ENCODE data around the gene ADAM22.
A peak's percentile ranks its signal among the peaks of the same experiment; 100 is the strongest.

ADAM22 gene

DNA sequence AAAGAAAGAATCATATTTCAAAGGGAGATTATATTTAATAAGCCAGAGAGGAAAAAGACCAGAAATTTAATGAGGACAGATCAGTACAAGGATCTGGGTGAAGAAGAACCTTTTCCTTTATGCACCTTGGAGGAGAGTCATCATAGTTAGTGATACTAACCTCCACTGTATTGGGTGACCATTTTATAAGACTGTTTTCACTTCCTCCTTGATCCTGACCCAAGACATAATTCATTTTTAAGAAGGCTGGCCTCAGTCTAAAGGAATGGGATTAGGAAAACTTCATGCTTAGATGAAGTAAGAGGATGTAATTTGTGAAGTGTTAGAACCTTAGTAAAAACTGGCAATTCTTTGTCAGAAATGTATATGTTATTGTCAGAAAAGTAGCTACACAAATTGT is 68.6 kb downstream of the ADAM22 start:
- TF ChIP-seq, protein P1, sequence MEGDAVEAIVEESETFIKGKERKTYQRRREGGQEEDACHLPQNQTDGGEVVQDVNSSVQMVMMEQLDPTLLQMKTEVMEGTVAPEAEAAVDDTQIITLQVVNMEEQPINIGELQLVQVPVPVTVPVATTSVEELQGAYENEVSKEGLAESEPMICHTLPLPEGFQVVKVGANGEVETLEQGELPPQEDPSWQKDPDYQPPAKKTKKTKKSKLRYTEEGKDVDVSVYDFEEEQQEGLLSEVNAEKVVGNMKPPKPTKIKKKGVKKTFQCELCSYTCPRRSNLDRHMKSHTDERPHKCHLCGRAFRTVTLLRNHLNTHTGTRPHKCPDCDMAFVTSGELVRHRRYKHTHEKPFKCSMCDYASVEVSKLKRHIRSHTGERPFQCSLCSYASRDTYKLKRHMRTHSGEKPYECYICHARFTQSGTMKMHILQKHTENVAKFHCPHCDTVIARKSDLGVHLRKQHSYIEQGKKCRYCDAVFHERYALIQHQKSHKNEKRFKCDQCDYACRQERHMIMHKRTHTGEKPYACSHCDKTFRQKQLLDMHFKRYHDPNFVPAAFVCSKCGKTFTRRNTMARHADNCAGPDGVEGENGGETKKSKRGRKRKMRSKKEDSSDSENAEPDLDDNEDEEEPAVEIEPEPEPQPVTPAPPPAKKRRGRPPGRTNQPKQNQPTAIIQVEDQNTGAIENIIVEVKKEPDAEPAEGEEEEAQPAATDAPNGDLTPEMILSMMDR (conservative IDR thresholded peaks at IDR 0.05; ENCODE audit: low read length): no peak
- peak; percentile 1 for DNase-seq (ENCODE audit: low read depth)
- no peak overlapping the region for H3K4me3 ChIP-seq (ENCODE audit: low read length)

GRCh38 chr7:88003581-88003980 is 69.5 kb downstream of the ADAM22 start:
- no peak overlapping the region for H3K4me3 ChIP-seq (ENCODE audit: low read length)
- no peak for DNase-seq (ENCODE audit: low read depth)
- TF ChIP-seq, protein P1 (conservative IDR thresholded peaks at IDR 0.05; ENCODE audit: low read length): no peak

- TF ChIP-seq, protein P1 (conservative IDR thresholded peaks at IDR 0.05; ENCODE audit: low read length): no peak
- no peak overlapping the region for H3K4me3 ChIP-seq (ENCODE audit: low read length)
- DNase-seq (ENCODE audit: low read depth): no peak
These were observed 71.1 kb downstream of the ADAM22 start for GRCh38 chr7:88005191-88005590.

GRCh38 chr7:88009651-88010050 is 75.6 kb downstream of the ADAM22 start:
- TF ChIP-seq, protein P1 (conservative IDR thresholded peaks at IDR 0.05; ENCODE audit: low read length): no peak
- no peak for DNase-seq (ENCODE audit: low read depth)

DNA sequence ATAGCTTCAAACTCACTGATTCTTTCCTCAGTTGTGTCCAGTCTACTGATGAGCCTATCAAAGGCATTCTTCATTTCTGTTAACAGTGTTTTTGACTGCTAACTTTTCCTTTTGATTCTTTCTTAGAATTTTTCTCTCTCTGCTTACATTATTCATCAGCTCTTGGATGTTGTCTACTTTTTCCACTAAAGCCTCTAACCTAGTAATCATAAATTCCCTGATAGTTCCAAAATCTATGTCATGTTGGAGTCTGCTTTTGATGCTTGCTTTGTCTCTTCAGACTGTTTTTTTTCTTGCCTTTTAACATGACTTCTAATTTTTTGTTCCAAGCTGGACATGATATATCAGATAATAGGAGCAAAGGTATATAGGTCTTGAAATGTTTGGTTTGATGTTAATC is 78.0 kb downstream of the ADAM22 start:
- TF ChIP-seq, protein P1 (conservative IDR thresholded peaks at IDR 0.05; ENCODE audit: low read length): no peak
- no peak for DNase-seq (ENCODE audit: low read depth)
- no peak overlapping the region for H3K4me3 ChIP-seq (ENCODE audit: low read length)

More at GRCh38 chr7:88009651-88010050, 75.6 kb downstream of the ADAM22 start:
- H3K4me3 ChIP-seq (ENCODE audit: low read length): no peak overlapping the region

DNA sequence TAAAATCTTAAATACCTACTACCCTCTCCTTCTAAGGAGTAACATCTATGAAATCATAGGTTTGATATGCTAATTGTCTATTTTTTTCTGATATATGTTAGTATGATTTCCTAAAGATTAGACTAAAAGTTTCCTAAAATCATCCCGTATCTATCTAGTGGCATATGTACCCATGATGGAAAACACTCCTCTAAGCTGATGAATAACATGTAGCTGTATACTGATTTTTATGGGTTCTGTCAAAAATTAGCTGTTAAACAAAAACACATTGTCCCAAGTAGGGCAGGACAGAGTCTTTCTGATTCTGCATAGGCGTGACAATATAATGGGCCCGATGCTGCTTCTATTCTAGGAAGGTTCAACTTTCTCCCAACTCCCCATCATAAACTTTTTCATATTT is 79.9 kb downstream of the ADAM22 start:
- no peak overlapping the region for H3K4me3 ChIP-seq (ENCODE audit: low read length)
- TF ChIP-seq, protein P1 (conservative IDR thresholded peaks at IDR 0.05; ENCODE audit: low read length): no peak
- no peak for DNase-seq (ENCODE audit: low read depth)

DNA sequence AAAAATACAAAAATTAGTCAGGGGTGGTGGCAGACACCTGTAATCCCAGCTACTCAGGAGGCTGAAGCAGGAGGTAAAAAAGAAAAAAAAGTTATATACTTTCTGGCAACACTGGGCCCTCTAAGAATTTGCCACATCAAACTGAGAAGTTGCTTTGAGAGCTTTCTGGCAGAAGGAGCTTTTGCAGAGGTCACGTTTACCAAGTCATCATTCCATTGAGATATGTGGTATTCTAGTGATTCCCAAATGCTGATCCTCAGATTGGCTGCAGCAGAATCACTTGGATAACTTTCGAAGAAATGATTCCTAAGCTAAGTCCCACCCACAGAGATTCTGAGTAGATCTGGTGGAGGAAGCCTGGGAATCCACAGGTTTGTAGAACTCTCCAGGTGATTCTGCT is 80.5 kb downstream of the ADAM22 start:
- DNase-seq (ENCODE audit: low read depth): no peak
- no peak overlapping the region for H3K4me3 ChIP-seq (ENCODE audit: low read length)
- TF ChIP-seq, protein P1 (conservative IDR thresholded peaks at IDR 0.05; ENCODE audit: low read length): no peak

All from AG10803 (cell line).